Esophagus muscularis mucosa (tissue), 4 donors: ENCODE results near the gene MT1B. TPM values are rescaled to one million over a fixed set of nuclear protein-coding genes. Genes with fewer than 3 reads are reported as not detected.

Experiments
- DNase-seq: peaks from one replicate; pipeline ENCODE4 v3.0.0-alpha.2; 2017; ENCODE audit errors: extremely low spot score
- H3K27ac ChIP-seq, 4 donors: fragments of 200-600 bp; sonication (generic); replicated peaks in 1 of 4; 1 replicate in 3 of 4; 2 replicates in 1 of 4; pipeline ENCODE4 v1.5.1; 2016 to 2019; ENCODE audit warnings: mild to moderate bottlenecking in 1 of 4
- H3K27me3 ChIP-seq, 4 donors: fragments of 200-600 bp; sonication (generic); one replicate each; pipeline versions ENCODE4 v1.5.1 to v1.6.0; 2016 to 2019
- H3K36me3 ChIP-seq, 4 donors: fragments of 200-600 bp; sonication (generic); one replicate each; pipeline ENCODE4 v1.5.1; 2016 to 2019
- H3K4me1 ChIP-seq, 4 donors: fragments of 200-600 bp; sonication (generic); one replicate each; pipeline ENCODE4 v1.5.1; 2016 to 2019
- H3K4me3 ChIP-seq, 4 donors: fragments of 200-600 bp; sonication (generic); 1 replicate in 2 of 4; 2 replicates in 2 of 4; pipeline ENCODE4 v1.5.1; 2016 to 2019; ENCODE audit warnings: mild to moderate bottlenecking in 4 of 4, moderate library complexity in 1 of 4
- H3K9me3 ChIP-seq, 4 donors: fragments of 200-600 bp; sonication (generic); 1 replicate in 3 of 4; 2 replicates in 1 of 4; pipeline ENCODE4 v1.5.1; 2016 to 2019
- CTCF ChIP-seq, 3 experiments: fragments of 200-600 bp in 2 of 3; fragments of 450-650 bp in 1 of 3; sonication (generic) in 2 of 3; IDR thresholded peaks; one replicate each; pipeline ENCODE4 v1.5.1; 2017 to 2019; ENCODE audit warnings: antibody characterized with exemption in 3 of 3, mild to moderate bottlenecking in 2 of 3, moderate library complexity in 1 of 3
- EP300 ChIP-seq: sonication (generic); formaldehyde crosslinking; IDR thresholded peaks from one replicate; pipeline ENCODE4 v1.6.1; 2017; ENCODE audit warnings: antibody characterized with exemption
- POLR2A ChIP-seq: fragments of 450-650 bp; IDR thresholded peaks from one replicate; pipeline ENCODE4 v1.6.1; 2017; ENCODE audit warnings: antibody characterized with exemption, moderate library complexity, mild to moderate bottlenecking, low read depth
- POLR2AphosphoS5 ChIP-seq, 2 donors: sonication (generic); formaldehyde crosslinking; IDR thresholded peaks; one replicate each; pipeline ENCODE4 v1.6.1; 2017; ENCODE audit warnings: antibody characterized with exemption in 2 of 2
- WGBS: methylation state at CpG from one replicate; pipeline ENCODE4 v1.1.5; 2018; 5-methylcytosine and 5-hydroxymethylcytosine counted together
- intact Hi-C: fragments of 100-400 bp; cut with DNase I; formaldehyde crosslinking; loops from one replicate; pipeline ENCODE4 v1.15.1; 2023
- total RNA-seq, 4 donors: library from RNA; depleted of rRNA; stranded (reverse); fragments of >200 nt; gene quantifications; one replicate each; pipeline versions ENCODE4 v1.1.0 to v1.2.1, GENCODE V29; 2016

MT1B gene
- total RNA-seq, result not detected

GRCh38 chr16:56651586-56651985 lies at the start of gene MT1B:
MT1B (plus strand) TSS chr16:56651886; CDS start chr16:56651954, 68 bp downstream.
- Histone ChIP-seq H3K4me3 (no peak within 1 kb of the TSS), H3K27ac (no peak within 1 kb of the TSS), H3K4me1 (no peaks in the 10 kb centered on the region), H3K27me3 (peaks cover 0 to 44% (median 5%) of the 10 kb centered on the region in 4 donors), H3K9me3 (no peaks in the 10 kb centered on the region), H3K36me3 (no peaks in the 10 kb centered on the region)
- 100% methylated on average over 1 of the region's 7 CpGs for WGBS
- TF ChIP-seq POLR2A (no peak), EP300 (no peak), CTCF (IDR thresholded peaks at IDR 0.05) (no peak), POLR2AphosphoS5 (IDR thresholded peaks at IDR 0.05) (no peak)
- intact Hi-C loops, result no loop called here
- DNase-seq, result no peak

- TF ChIP-seq CTCF (IDR thresholded peaks at IDR 0.05), result peak; percentile 31 to 49 (median 42)
- peak in 1 of 2 donors; percentile 23 for TF ChIP-seq POLR2AphosphoS5 (IDR thresholded peaks at IDR 0.05)
- no peak for TF ChIP-seq POLR2A
- intact Hi-C loops, result loop anchor here (5.0 kb wide), 1 partner anchor 86 kb away; no protein-coding TSS in a partner anchor
- Histone ChIP-seq H3K4me3 (no peak overlapping the region), H3K27ac (no peak overlapping the region), H3K27me3 (no peaks in the 10 kb centered on the region), H3K9me3 (no peaks in the 10 kb centered on the region), H3K36me3 (no peaks in the 10 kb centered on the region), H3K4me1 (peaks cover 26 to 32% (median 28%) of the 10 kb centered on the region in 4 donors)
- DNase-seq, result no peak
- WGBS, result 38% methylated on average over 4 of the region's 4 CpGs
Observed at GRCh38 chr16:56603589-56603988, 48.1 kb upstream of the MT1B start.

GRCh38 chr16:56604966-56605365 lies 46.7 kb upstream of the MT1B start:
- Histone ChIP-seq H3K36me3 (no peaks in the 10 kb centered on the region), H3K4me1 (peaks cover 35 to 46% (median 39%) of the 10 kb centered on the region in 4 donors), H3K9me3 (no peaks in the 10 kb centered on the region), H3K4me3 (no peak overlapping the region), H3K27ac (peak overlapping the region in 2 of 4 donors; percentile 84 to 96), H3K27me3 (no peaks in the 10 kb centered on the region)
- TF ChIP-seq EP300 (no peak), CTCF (IDR thresholded peaks at IDR 0.05) (no peak), POLR2AphosphoS5 (IDR thresholded peaks at IDR 0.05) (no peak), POLR2A (no peak)
- no peak for DNase-seq
- WGBS, result 87% methylated on average over 4 of the region's 4 CpGs
- intact Hi-C loops, result loop anchor here (5.0 kb wide), 1 partner anchor 88 kb away; no protein-coding TSS in a partner anchor

GRCh38 chr16:56605475-56605874 lies 46.2 kb upstream of the MT1B start:
- DNase-seq, result no peak
- Histone ChIP-seq H3K27me3 (no peaks in the 10 kb centered on the region), H3K36me3 (no peaks in the 10 kb centered on the region), H3K4me3 (no peak overlapping the region), H3K4me1 (peaks cover 40 to 51% (median 44%) of the 10 kb centered on the region in 4 donors), H3K27ac (peak overlapping the region; percentile 84 to 96 (median 92)), H3K9me3 (no peaks in the 10 kb centered on the region)
- WGBS, result 87% methylated on average over 1 of the region's 1 CpG
- intact Hi-C loops, result no loop called here
- TF ChIP-seq EP300 (no peak), POLR2A (no peak), CTCF (IDR thresholded peaks at IDR 0.05) (no peak), POLR2AphosphoS5 (IDR thresholded peaks at IDR 0.05) (no peak)

GRCh38 chr16:56606071-56606475 lies 45.6 kb upstream of the MT1B start:
- Histone ChIP-seq H3K4me1 (peaks cover 46 to 57% (median 50%) of the 10 kb centered on the region in 4 donors), H3K9me3 (no peaks in the 10 kb centered on the region), H3K27ac (peak overlapping the region; percentile 84 to 96 (median 92)), H3K27me3 (no peaks in the 10 kb centered on the region), H3K4me3 (no peak overlapping the region), H3K36me3 (no peaks in the 10 kb centered on the region)
- intact Hi-C loops, result no loop called here
- TF ChIP-seq POLR2AphosphoS5 (IDR thresholded peaks at IDR 0.05) (peak in 1 of 2 donors; percentile 9), EP300 (no peak)
- 63% methylated on average over 3 of the region's 3 CpGs for WGBS
- DNase-seq, result no peak
